Activated CD8-positive, alpha-beta T cell treated with anti-CD3 and anti-CD28 coated beads, Interleukin-2, amount 10 ng/mL, durations not matched to agents 7 days and 5 days (primary cell): ENCODE data around the gene EXD3. TPM values are rescaled to one million over a fixed set of nuclear protein-coding genes. Genes with fewer than 3 reads are reported as not detected.
A peak's percentile ranks its signal among the peaks of the same experiment; 100 is the strongest.
"Not testable (repeated sequence)": the region's sequence is repeated elsewhere in the genome, so short reads cannot be mapped to it uniquely, and the experiment has no call there.

Experiments
- ATAC-seq: fragments of 150-1000 bp; cut with Tn5 transposase; one replicate; pipeline ENCODE4 v1.10.0; 2021; ENCODE audit warnings: moderate library complexity
- CTCF ChIA-PET: fragments of 350-600 bp; sonication (Branson Sonifier 250); formaldehyde crosslinking; loops from one replicate; lab custom pipeline; 2021; ENCODE audit warnings: antibody characterized with exemption; lab: Charles Lee
- POLR2A ChIA-PET: fragments of 350-600 bp; sonication (Branson Sonifier 250); formaldehyde crosslinking; loops from one replicate; lab custom pipeline; 2021; ENCODE audit warnings: antibody characterized with exemption; lab: Charles Lee
- DNase-seq: peaks from one replicate; pipeline ENCODE4 v3.0.0-alpha.2; 2020
- H3K27ac Mint-ChIP-seq: one replicate; pipeline ENCODE4 v1.8.0; 2021; ENCODE audit warnings: mild to moderate bottlenecking, mixed read lengths
- H3K27me3 Mint-ChIP-seq: one replicate; pipeline ENCODE4 v1.8.0; 2021; ENCODE audit warnings: low read depth, mixed read lengths
- H3K36me3 Mint-ChIP-seq: one replicate; pipeline ENCODE4 v1.8.0; 2021; ENCODE audit warnings: low read depth, mixed read lengths
- H3K4me1 Mint-ChIP-seq: one replicate; pipeline ENCODE4 v1.8.0; 2021; ENCODE audit warnings: low read depth, mixed read lengths
- H3K4me3 Mint-ChIP-seq: one replicate; pipeline ENCODE4 v1.8.0; 2021; ENCODE audit warnings: mild to moderate bottlenecking, mixed read lengths
- H3K9me3 Mint-ChIP-seq: one replicate; pipeline ENCODE4 v1.8.0; 2022; ENCODE audit warnings: mixed read lengths; ENCODE audit not compliant: insufficient read depth
- total RNA-seq, 2 experiments: library from RNA; stranded (reverse); gene quantifications; one replicate each; pipeline ENCODE4 v1.2.3, GENCODE V29; 2021

The EXD3 gene
- total RNA-seq, 2 experiments from 2014 or later: 10.0 to 10.9 TPM

- no peak for DNase-seq
Observed at GRCh38 chr9:137383784-137384756, 38.9 kb downstream of the EXD3 start.

GRCh38 chr9:137383081-137383783 is 39.7 kb downstream of the EXD3 start:
- no peak overlapping the region for H3K4me3 Mint-ChIP-seq
- H3K27ac Mint-ChIP-seq: no peak overlapping the region
- no peaks in the 10 kb centered on the region for H3K36me3 Mint-ChIP-seq
- no peaks in the 10 kb centered on the region for H3K9me3 Mint-ChIP-seq
- DNase-seq (no peak), ATAC-seq (no peak)
- ChIA-PET CTCF (no interaction called here), POLR2A (no interaction called here)
- no peaks in the 10 kb centered on the region for H3K27me3 Mint-ChIP-seq
- peaks cover 13% of the 10 kb centered on the region for H3K4me1 Mint-ChIP-seq

More at GRCh38 chr9:137383784-137384756, 38.9 kb downstream of the EXD3 start:
- H3K27me3 Mint-ChIP-seq: no peaks in the 10 kb centered on the region
- peaks cover 13% of the 10 kb centered on the region for H3K4me1 Mint-ChIP-seq
- no peak overlapping the region for H3K4me3 Mint-ChIP-seq
- POLR2A ChIA-PET: no interaction called here
- CTCF ChIA-PET: no interaction called here
- no peak for ATAC-seq
- H3K36me3 Mint-ChIP-seq: no peaks in the 10 kb centered on the region
- H3K9me3 Mint-ChIP-seq: no peaks in the 10 kb centered on the region
- H3K27ac Mint-ChIP-seq: peak overlapping the region; percentile 30

- no peaks in the 10 kb centered on the region for H3K36me3 Mint-ChIP-seq
- DNase-seq: no peak
- no peaks in the 10 kb centered on the region for H3K27me3 Mint-ChIP-seq
- ChIA-PET POLR2A (no interaction called here), CTCF (no interaction called here)
- ATAC-seq: no peak
- H3K4me3 Mint-ChIP-seq: no peak overlapping the region
- H3K4me1 Mint-ChIP-seq: peaks cover 10% of the 10 kb centered on the region
- no peak overlapping the region for H3K27ac Mint-ChIP-seq
- no peaks in the 10 kb centered on the region for H3K9me3 Mint-ChIP-seq
Observed at GRCh38 chr9:137382444-137383080, 40.4 kb downstream of the EXD3 start.

GRCh38 chr9:137381501-137382443 is 41.2 kb downstream of the EXD3 start:
- CTCF ChIA-PET: no interaction called here
- no peaks in the 10 kb centered on the region for H3K9me3 Mint-ChIP-seq

GRCh38 chr9:137380606-137381005 is 42.4 kb downstream of the EXD3 start:
- POLR2A ChIA-PET: no interaction called here
- no peaks in the 10 kb centered on the region for H3K9me3 Mint-ChIP-seq

More at GRCh38 chr9:137381501-137382443, 41.2 kb downstream of the EXD3 start:
- no peak for ATAC-seq
- Mint-ChIP-seq H3K27ac (no peak overlapping the region), H3K4me1 (peaks cover 4% of the 10 kb centered on the region), H3K4me3 (no peak overlapping the region), H3K27me3 (no peaks in the 10 kb centered on the region), H3K36me3 (no peaks in the 10 kb centered on the region)
- POLR2A ChIA-PET: no interaction called here
- no peak for DNase-seq

GRCh38 chr9:137380171-137380570 is 42.8 kb downstream of the EXD3 start:
- no peak for ATAC-seq

More at GRCh38 chr9:137380606-137381005, 42.4 kb downstream of the EXD3 start:
- CTCF ChIA-PET: no interaction called here
- H3K4me1 Mint-ChIP-seq: no peaks in the 10 kb centered on the region
- no peaks in the 10 kb centered on the region for H3K36me3 Mint-ChIP-seq
- no peak for DNase-seq
- no peak overlapping the region for H3K27ac Mint-ChIP-seq
- no peaks in the 10 kb centered on the region for H3K27me3 Mint-ChIP-seq
- no peak overlapping the region for H3K4me3 Mint-ChIP-seq
- ATAC-seq: no peak

GRCh38 chr9:137379761-137380161 is 43.2 kb downstream of the EXD3 start:
- Mint-ChIP-seq H3K36me3 (no peaks in the 10 kb centered on the region), H3K27me3 (no peaks in the 10 kb centered on the region), H3K4me1 (no peaks in the 10 kb centered on the region), H3K4me3 (no peak overlapping the region), H3K9me3 (no peaks in the 10 kb centered on the region), H3K27ac (no peak overlapping the region)
- POLR2A ChIA-PET: no interaction called here
- DNase-seq: no peak
- CTCF ChIA-PET: no interaction called here
- ATAC-seq: no peak

More at GRCh38 chr9:137380171-137380570, 42.8 kb downstream of the EXD3 start:
- POLR2A ChIA-PET: no interaction called here
- H3K4me1 Mint-ChIP-seq: no peaks in the 10 kb centered on the region
- H3K9me3 Mint-ChIP-seq: no peaks in the 10 kb centered on the region
- no peak overlapping the region for H3K4me3 Mint-ChIP-seq
- H3K27ac Mint-ChIP-seq: no peak overlapping the region
- no peak for DNase-seq
- no peaks in the 10 kb centered on the region for H3K36me3 Mint-ChIP-seq
- CTCF ChIA-PET: no interaction called here
- no peaks in the 10 kb centered on the region for H3K27me3 Mint-ChIP-seq

- H3K36me3 Mint-ChIP-seq, H3K4me1 Mint-ChIP-seq, DNase-seq, H3K9me3 Mint-ChIP-seq, POLR2A ChIA-PET, ATAC-seq, CTCF ChIA-PET, H3K4me3 Mint-ChIP-seq, H3K27ac Mint-ChIP-seq, H3K27me3 Mint-ChIP-seq: not testable (repeated sequence)
Observed at GRCh38 chr9:137378688-137379410, 44.1 kb downstream of the EXD3 start.

- ChIA-PET POLR2A (no interaction called here), CTCF (no interaction called here)
- Mint-ChIP-seq H3K36me3 (no peaks in the 10 kb centered on the region), H3K27me3 (no peaks in the 10 kb centered on the region), H3K4me3 (no peak overlapping the region), H3K4me1 (no peaks in the 10 kb centered on the region), H3K27ac (no peak overlapping the region), H3K9me3 (no peaks in the 10 kb centered on the region)
- DNase-seq: no peak
- ATAC-seq: no peak
Observed at GRCh38 chr9:137376386-137376785, 46.6 kb downstream of the EXD3 start.

GRCh38 chr9:137375321-137376058 is 47.5 kb downstream of the EXD3 start:
- Mint-ChIP-seq H3K27me3 (no peaks in the 10 kb centered on the region), H3K4me1 (no peaks in the 10 kb centered on the region), H3K36me3 (no peaks in the 10 kb centered on the region), H3K27ac (no peak overlapping the region), H3K9me3 (no peaks in the 10 kb centered on the region), H3K4me3 (no peak overlapping the region)
- DNase-seq (no peak), ATAC-seq (no peak)
- ChIA-PET CTCF (interaction anchor here (1.1 kb wide), 1 partner anchor 74 kb away, joined by 5 read pairs; the partner anchor contains the start of gene NRARP), POLR2A (no interaction called here)
